ENCODE data around the gene BGLAP. TPM values are rescaled to one million over a fixed set of nuclear protein-coding genes. Genes with fewer than 3 reads are reported as not detected.
A peak's percentile ranks its signal among the peaks of the same experiment; 100 is the strongest.

Gene BGLAP
- polyA plus RNA-seq, 1 donor from 2014 or later = 2.5 TPM

DNA sequence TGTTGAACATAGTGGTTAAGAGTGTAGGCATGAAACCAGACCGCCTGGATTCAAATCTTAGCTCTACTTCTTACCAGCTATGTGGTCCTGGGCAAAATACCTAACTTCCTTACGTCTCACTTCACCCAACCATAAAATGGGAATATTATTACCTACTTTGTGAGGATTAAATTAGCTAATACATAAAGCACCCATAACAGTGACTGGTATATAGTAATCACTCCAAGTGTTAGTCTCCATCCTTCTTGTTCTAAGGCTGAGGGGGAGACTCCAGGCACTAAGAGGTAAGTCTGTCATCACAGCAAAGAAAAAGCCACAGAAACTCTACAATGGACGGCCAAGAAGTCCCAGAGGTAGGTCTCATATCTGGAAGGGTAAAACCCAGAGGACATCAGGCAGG lies 37.9 kb downstream of the BGLAP start:
- Histone ChIP-seq H2AFZ (ENCODE audit: low read depth, low read length) (no peak overlapping the region), H3K9me3 (ENCODE audit: low read length) (no peaks in the 10 kb centered on the region), H3K4me3 (ENCODE audit: low read length) (no peak overlapping the region), H3K9ac (ENCODE audit: low read length) (no peak overlapping the region), H3K27ac (ENCODE audit: low read length) (no peak overlapping the region), H3K4me2 (ENCODE audit: low read length) (no peak overlapping the region), H3K9me2 (ENCODE audit: insufficient read depth, low read length) (no peaks in the 10 kb centered on the region), H3K36me3 (ENCODE audit: insufficient read depth, low read length) (peaks cover under 1% of the 10 kb centered on the region), H3F3A (ENCODE audit: insufficient read depth, low read length, poor library complexity, severe bottlenecking) (no peaks in the 10 kb centered on the region), H3K79me2 (replicated peaks; ENCODE audit: insufficient read depth, low read length) (peaks cover 34% of the 10 kb centered on the region), H4K20me1 (ENCODE audit: insufficient read depth) (no peaks in the 10 kb centered on the region), H3K27me3 (ENCODE audit: insufficient read depth, low read depth, low read length) (no peaks in the 10 kb centered on the region)
- no peak for TF ChIP-seq EZH2 (IDR thresholded peaks at IDR 0.05; ENCODE audit: borderline replicate concordance, insufficient read depth, low read length, poor library complexity, severe bottlenecking)
- TF ChIP-seq, protein P1, sequence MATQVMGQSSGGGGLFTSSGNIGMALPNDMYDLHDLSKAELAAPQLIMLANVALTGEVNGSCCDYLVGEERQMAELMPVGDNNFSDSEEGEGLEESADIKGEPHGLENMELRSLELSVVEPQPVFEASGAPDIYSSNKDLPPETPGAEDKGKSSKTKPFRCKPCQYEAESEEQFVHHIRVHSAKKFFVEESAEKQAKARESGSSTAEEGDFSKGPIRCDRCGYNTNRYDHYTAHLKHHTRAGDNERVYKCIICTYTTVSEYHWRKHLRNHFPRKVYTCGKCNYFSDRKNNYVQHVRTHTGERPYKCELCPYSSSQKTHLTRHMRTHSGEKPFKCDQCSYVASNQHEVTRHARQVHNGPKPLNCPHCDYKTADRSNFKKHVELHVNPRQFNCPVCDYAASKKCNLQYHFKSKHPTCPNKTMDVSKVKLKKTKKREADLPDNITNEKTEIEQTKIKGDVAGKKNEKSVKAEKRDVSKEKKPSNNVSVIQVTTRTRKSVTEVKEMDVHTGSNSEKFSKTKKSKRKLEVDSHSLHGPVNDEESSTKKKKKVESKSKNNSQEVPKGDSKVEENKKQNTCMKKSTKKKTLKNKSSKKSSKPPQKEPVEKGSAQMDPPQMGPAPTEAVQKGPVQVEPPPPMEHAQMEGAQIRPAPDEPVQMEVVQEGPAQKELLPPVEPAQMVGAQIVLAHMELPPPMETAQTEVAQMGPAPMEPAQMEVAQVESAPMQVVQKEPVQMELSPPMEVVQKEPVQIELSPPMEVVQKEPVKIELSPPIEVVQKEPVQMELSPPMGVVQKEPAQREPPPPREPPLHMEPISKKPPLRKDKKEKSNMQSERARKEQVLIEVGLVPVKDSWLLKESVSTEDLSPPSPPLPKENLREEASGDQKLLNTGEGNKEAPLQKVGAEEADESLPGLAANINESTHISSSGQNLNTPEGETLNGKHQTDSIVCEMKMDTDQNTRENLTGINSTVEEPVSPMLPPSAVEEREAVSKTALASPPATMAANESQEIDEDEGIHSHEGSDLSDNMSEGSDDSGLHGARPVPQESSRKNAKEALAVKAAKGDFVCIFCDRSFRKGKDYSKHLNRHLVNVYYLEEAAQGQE (IDR thresholded peaks at IDR 0.05; ENCODE audit: borderline replicate concordance) = no peak
- no peak for TF ChIP-seq TAF1 (IDR thresholded peaks at IDR 0.05; ENCODE audit: low read depth)
- no peak for TF ChIP-seq SMC3 (conservative IDR thresholded peaks at IDR 0.05; ENCODE audit: poor library complexity)
- no peak for TF ChIP-seq EP300 (conservative IDR thresholded peaks at IDR 0.05; ENCODE audit: poor library complexity, severe bottlenecking)
- TF ChIP-seq RAD21 (conservative IDR thresholded peaks at IDR 0.05) = no peak
- no peak for TF ChIP-seq MXI1 (conservative IDR thresholded peaks at IDR 0.05; ENCODE audit: poor library complexity, severe bottlenecking)
- TF ChIP-seq, protein P2, sequence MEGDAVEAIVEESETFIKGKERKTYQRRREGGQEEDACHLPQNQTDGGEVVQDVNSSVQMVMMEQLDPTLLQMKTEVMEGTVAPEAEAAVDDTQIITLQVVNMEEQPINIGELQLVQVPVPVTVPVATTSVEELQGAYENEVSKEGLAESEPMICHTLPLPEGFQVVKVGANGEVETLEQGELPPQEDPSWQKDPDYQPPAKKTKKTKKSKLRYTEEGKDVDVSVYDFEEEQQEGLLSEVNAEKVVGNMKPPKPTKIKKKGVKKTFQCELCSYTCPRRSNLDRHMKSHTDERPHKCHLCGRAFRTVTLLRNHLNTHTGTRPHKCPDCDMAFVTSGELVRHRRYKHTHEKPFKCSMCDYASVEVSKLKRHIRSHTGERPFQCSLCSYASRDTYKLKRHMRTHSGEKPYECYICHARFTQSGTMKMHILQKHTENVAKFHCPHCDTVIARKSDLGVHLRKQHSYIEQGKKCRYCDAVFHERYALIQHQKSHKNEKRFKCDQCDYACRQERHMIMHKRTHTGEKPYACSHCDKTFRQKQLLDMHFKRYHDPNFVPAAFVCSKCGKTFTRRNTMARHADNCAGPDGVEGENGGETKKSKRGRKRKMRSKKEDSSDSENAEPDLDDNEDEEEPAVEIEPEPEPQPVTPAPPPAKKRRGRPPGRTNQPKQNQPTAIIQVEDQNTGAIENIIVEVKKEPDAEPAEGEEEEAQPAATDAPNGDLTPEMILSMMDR (IDR thresholded peaks at IDR 0.05; ENCODE audit: poor library complexity, severe bottlenecking) = no peak
- TF ChIP-seq POLR2AphosphoS5 (IDR thresholded peaks at IDR 0.05) = no peak

DNA sequence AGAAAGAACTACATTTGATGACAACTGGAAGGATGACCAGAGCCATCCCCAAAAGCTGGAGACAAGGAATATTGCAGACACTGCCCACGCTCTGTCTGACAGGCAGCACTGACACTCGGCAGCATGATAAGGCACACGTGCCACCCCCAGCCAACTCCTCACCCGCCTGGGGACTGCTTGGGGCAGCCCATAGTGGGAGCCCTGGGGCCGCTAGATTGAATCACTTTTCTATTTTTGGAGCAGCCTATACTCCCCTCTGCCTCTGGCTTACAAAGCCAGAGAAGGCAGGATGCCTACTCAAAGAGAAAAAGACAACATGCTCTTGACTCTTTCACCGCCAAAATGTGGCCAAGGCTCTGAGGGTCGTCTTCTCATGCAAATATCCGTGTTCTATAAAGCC lies 39.3 kb downstream of the BGLAP start:
- no peaks in the 10 kb centered on the region for H3F3A ChIP-seq (ENCODE audit: insufficient read depth, low read length, poor library complexity, severe bottlenecking)
- H4K20me1 ChIP-seq (ENCODE audit: insufficient read depth) = no peaks in the 10 kb centered on the region
- peaks cover 34% of the 10 kb centered on the region for H3K79me2 ChIP-seq (replicated peaks; ENCODE audit: insufficient read depth, low read length)
- TF ChIP-seq, protein P2 (IDR thresholded peaks at IDR 0.05; ENCODE audit: poor library complexity, severe bottlenecking) = no peak
- TF ChIP-seq POLR2AphosphoS5 (IDR thresholded peaks at IDR 0.05) (no peak), RAD21 (conservative IDR thresholded peaks at IDR 0.05) (no peak), EZH2 (IDR thresholded peaks at IDR 0.05; ENCODE audit: borderline replicate concordance, insufficient read depth, low read length, poor library complexity, severe bottlenecking) (no peak), SMC3 (conservative IDR thresholded peaks at IDR 0.05; ENCODE audit: poor library complexity) (no peak), TAF1 (IDR thresholded peaks at IDR 0.05; ENCODE audit: low read depth) (no peak)
- TF ChIP-seq, protein P1 (IDR thresholded peaks at IDR 0.05; ENCODE audit: borderline replicate concordance) = no peak
- H3K4me3 ChIP-seq (ENCODE audit: low read length) = peak overlapping the region; percentile 78
- peak overlapping the region; percentile 63 for H3K4me2 ChIP-seq (ENCODE audit: low read length)
- no peaks in the 10 kb centered on the region for H3K36me3 ChIP-seq (ENCODE audit: insufficient read depth, low read length)
- no peaks in the 10 kb centered on the region for H3K27me3 ChIP-seq (ENCODE audit: insufficient read depth, low read depth, low read length)
- H3K9ac ChIP-seq (ENCODE audit: low read length) = peak overlapping the region; percentile 80
- H3K9me2 ChIP-seq (ENCODE audit: insufficient read depth, low read length) = no peaks in the 10 kb centered on the region
- H2AFZ ChIP-seq (ENCODE audit: low read depth, low read length) = no peak overlapping the region
- no peak overlapping the region for H3K27ac ChIP-seq (ENCODE audit: low read length)
- H3K9me3 ChIP-seq (ENCODE audit: low read length) = no peaks in the 10 kb centered on the region
